Naive thymus-derived CD8-positive, alpha-beta T cell (primary cell): Measurements from ENCODE around the gene ADGRD1. TPM values are rescaled to one million over a fixed set of nuclear protein-coding genes. Genes with fewer than 3 reads are reported as not detected.

Experiments
- ATAC-seq, 2 donors: fragments of 150-1000 bp; cut with Tn5 transposase in 1 of 2; sonication (Bioruptor Pico), chemical (Tn5 transposase) in 1 of 2; 1 replicate in 1 of 2; 2 replicates in 1 of 2; pipeline ENCODE4 v1.10.0; 2021; ENCODE audit warnings: mild to moderate bottlenecking in 2 of 2, moderate library complexity in 2 of 2
- POLR2A ChIA-PET: fragments of 350-600 bp; sonication (Branson Sonifier 250); formaldehyde crosslinking; loops from one replicate; lab custom pipeline; 2021; ENCODE audit warnings: antibody characterized with exemption; lab: Charles Lee
- DNase-seq, 10 donors: peaks; one replicate each; pipeline versions ENCODE4 v3.0.0 to v3.0.0-alpha.2; 2020 to 2022
- H3K27ac Mint-ChIP-seq, 10 donors: one replicate each; pipeline ENCODE4 v1.8.0; 2020 to 2022; ENCODE audit warnings: mild to moderate bottlenecking in 10 of 10, mixed read lengths in 10 of 10, moderate library complexity in 4 of 10, inconsistent platforms in 1 of 10
- H3K27me3 Mint-ChIP-seq, 5 donors: one replicate each; pipeline ENCODE4 v1.8.0; 2021 to 2022; ENCODE audit warnings: mixed read lengths in 5 of 5
- H3K36me3 Mint-ChIP-seq, 3 donors: one replicate each; pipeline ENCODE4 v1.8.0; 2020 to 2022; ENCODE audit warnings: mixed read lengths in 3 of 3, mild to moderate bottlenecking in 2 of 3, inconsistent platforms in 1 of 3
- H3K4me1 Mint-ChIP-seq, 4 donors: one replicate each; pipeline ENCODE4 v1.8.0; 2021 to 2022; ENCODE audit warnings: mixed read lengths in 4 of 4
- H3K4me3 Mint-ChIP-seq, 10 donors: one replicate each; pipeline ENCODE4 v1.8.0; 2020 to 2022; ENCODE audit warnings: mild to moderate bottlenecking in 10 of 10, mixed read lengths in 10 of 10, moderate library complexity in 6 of 10, inconsistent platforms in 1 of 10
- H3K9me3 Mint-ChIP-seq, 9 donors: one replicate each; pipeline ENCODE4 v1.8.0; 2020 to 2022; ENCODE audit warnings: mixed read lengths in 9 of 9, mild to moderate bottlenecking in 3 of 9, inconsistent platforms in 1 of 9, moderate library complexity in 1 of 9
- polyA plus RNA-seq, 3 donors: library from polyadenylated mRNA; unstranded; fragments of 300-500 nt; fragmentation: Illumina TruSeq; gene quantifications; one replicate each; pipeline ENCODE4 v1.2.3, GENCODE V29; 2021
- total RNA-seq, 8 experiments: library from RNA in 2 of 8; stranded (reverse) in 2 of 8; gene quantifications; one replicate each; pipeline ENCODE4 v1.2.3 and lab custom pipeline; 2021 to 2026

Gene ADGRD1
- total and polyA plus RNA-seq, 5 experiments from 2014 or later = 0.20 to 0.36 (median 0.34) TPM; not detected in 2

GRCh38 chr12:131089531-131090273, 136.0 kb downstream of the ADGRD1 start:
- H3K4me1 Mint-ChIP-seq = peaks cover 4 to 15% (median 7%) of the 10 kb centered on the region in 4 donors
- DNase-seq (peak in 1 of 10 donors; percentile 43), ATAC-seq (no peak)
- POLR2A ChIA-PET = no interaction called here
- H3K9me3 Mint-ChIP-seq = no peaks in the 10 kb centered on the region
- H3K36me3 Mint-ChIP-seq = no peaks in the 10 kb centered on the region
- peaks cover 0 to 5% (median 0%) of the 10 kb centered on the region in 5 donors for H3K27me3 Mint-ChIP-seq
- no peak overlapping the region for H3K27ac Mint-ChIP-seq
- no peak overlapping the region for H3K4me3 Mint-ChIP-seq

- POLR2A ChIA-PET = no interaction called here
- Mint-ChIP-seq H3K9me3 (no peaks in the 10 kb centered on the region), H3K4me1 (peaks cover 6 to 15% (median 7%) of the 10 kb centered on the region in 4 donors), H3K4me3 (no peak overlapping the region), H3K36me3 (no peaks in the 10 kb centered on the region), H3K27me3 (peaks cover 0 to 3% (median 0%) of the 10 kb centered on the region in 5 donors), H3K27ac (no peak overlapping the region)
- ATAC-seq = no peak
- peak in 1 of 10 donors; percentile 21 for DNase-seq
These were observed 136.8 kb downstream of the ADGRD1 start for GRCh38 chr12:131090274-131091210.

- DNase-seq = peak in 1 of 10 donors; percentile 32
- Mint-ChIP-seq H3K27me3 (peaks cover 0 to 5% (median 0%) of the 10 kb centered on the region in 5 donors), H3K36me3 (no peaks in the 10 kb centered on the region), H3K27ac (no peak overlapping the region), H3K9me3 (no peaks in the 10 kb centered on the region), H3K4me1 (peaks cover 6 to 15% (median 7%) of the 10 kb centered on the region in 4 donors), H3K4me3 (no peak overlapping the region)
- no peak for ATAC-seq
- POLR2A ChIA-PET = no interaction called here
These were observed 137.8 kb downstream of the ADGRD1 start for GRCh38 chr12:131091413-131091975.

- peak in 1 of 10 donors; percentile 51 for DNase-seq
- no peaks in the 10 kb centered on the region for H3K9me3 Mint-ChIP-seq
These were observed 138.4 kb downstream of the ADGRD1 start for GRCh38 chr12:131091976-131092691.

GRCh38 chr12:131092901-131093603, 139.3 kb downstream of the ADGRD1 start:
- peak in 2 of 10 donors; percentile 4 to 47 for DNase-seq
- POLR2A ChIA-PET = no interaction called here
- ATAC-seq = peak in 1 of 2 donors; percentile 47
- peaks cover 0 to 5% (median 0%) of the 10 kb centered on the region in 5 donors for H3K27me3 Mint-ChIP-seq
- peak overlapping the region in 6 of 10 donors; percentile 36 to 59 (median 48) for H3K4me3 Mint-ChIP-seq
- peak overlapping the region in 6 of 10 donors; percentile 11 to 67 (median 24) for H3K27ac Mint-ChIP-seq
- no peaks in the 10 kb centered on the region for H3K36me3 Mint-ChIP-seq
- peaks cover 6 to 15% (median 7%) of the 10 kb centered on the region in 4 donors for H3K4me1 Mint-ChIP-seq
- no peaks in the 10 kb centered on the region for H3K9me3 Mint-ChIP-seq

More at GRCh38 chr12:131091976-131092691, 138.4 kb downstream of the ADGRD1 start:
- no peaks in the 10 kb centered on the region for H3K36me3 Mint-ChIP-seq
- H3K27me3 Mint-ChIP-seq = peaks cover 0 to 5% (median 0%) of the 10 kb centered on the region in 5 donors
- peaks cover 6 to 15% (median 7%) of the 10 kb centered on the region in 4 donors for H3K4me1 Mint-ChIP-seq
- ATAC-seq = no peak
- no peak overlapping the region for H3K27ac Mint-ChIP-seq
- POLR2A ChIA-PET = no interaction called here
- no peak overlapping the region for H3K4me3 Mint-ChIP-seq

- DNase-seq (peak in 1 of 10 donors; percentile 37), ATAC-seq (no peak)
- H3K27ac Mint-ChIP-seq = no peak overlapping the region
- H3K27me3 Mint-ChIP-seq = peaks cover 0 to 5% (median 0%) of the 10 kb centered on the region in 5 donors
- peak overlapping the region in 2 of 10 donors; percentile 41 to 56 for H3K4me3 Mint-ChIP-seq
- POLR2A ChIA-PET = no interaction called here
- H3K4me1 Mint-ChIP-seq = peaks cover 6 to 15% (median 7%) of the 10 kb centered on the region in 4 donors
- no peaks in the 10 kb centered on the region for H3K36me3 Mint-ChIP-seq
- H3K9me3 Mint-ChIP-seq = no peaks in the 10 kb centered on the region
These were observed 139.9 kb downstream of the ADGRD1 start for GRCh38 chr12:131093604-131093955.

- Mint-ChIP-seq H3K9me3 (no peaks in the 10 kb centered on the region), H3K4me1 (peaks cover 6 to 15% (median 7%) of the 10 kb centered on the region in 4 donors), H3K27me3 (peaks cover 0 to 5% (median 0%) of the 10 kb centered on the region in 5 donors), H3K27ac (no peak overlapping the region), H3K36me3 (no peaks in the 10 kb centered on the region), H3K4me3 (no peak overlapping the region)
- ATAC-seq (no peak), DNase-seq (peak in 1 of 10 donors; percentile 63)
- POLR2A ChIA-PET = no interaction called here
These were observed 140.5 kb downstream of the ADGRD1 start for GRCh38 chr12:131093971-131094830.

- Mint-ChIP-seq H3K27me3 (peaks cover 0 to 5% (median 0%) of the 10 kb centered on the region in 5 donors), H3K36me3 (no peaks in the 10 kb centered on the region), H3K9me3 (no peaks in the 10 kb centered on the region), H3K4me3 (no peak overlapping the region), H3K27ac (no peak overlapping the region), H3K4me1 (peaks cover 6 to 15% (median 7%) of the 10 kb centered on the region in 4 donors)
- ATAC-seq = no peak
- POLR2A ChIA-PET = no interaction called here
- DNase-seq = peak in 1 of 10 donors; percentile 16
These were observed 141.4 kb downstream of the ADGRD1 start for GRCh38 chr12:131094831-131095805.

- DNase-seq = peak in 1 of 10 donors; percentile 40
- ATAC-seq = no peak
- Mint-ChIP-seq H3K27me3 (peaks cover 0 to 5% (median 0%) of the 10 kb centered on the region in 5 donors), H3K36me3 (no peaks in the 10 kb centered on the region), H3K4me1 (peaks cover 6 to 15% (median 7%) of the 10 kb centered on the region in 4 donors), H3K4me3 (no peak overlapping the region), H3K27ac (no peak overlapping the region), H3K9me3 (no peaks in the 10 kb centered on the region)
- POLR2A ChIA-PET = no interaction called here
These were observed 142.3 kb downstream of the ADGRD1 start for GRCh38 chr12:131095826-131096680.
